SKM-1 treated with dmso at 0.1 percent for 144 hours (cell line): ENCODE measurements around the gene NMU.
"Not testable (repeated sequence)": the region's sequence is repeated elsewhere in the genome, so short reads cannot be mapped to it uniquely, and the experiment has no call there.

Experiments
- DNase-seq: peaks from one replicate; lab custom pipeline; 2025; ENCODE audit not compliant: unreplicated experiment; lab: John Stamatoyannopoulos, UW

Gene NMU

GRCh38 chr4:55625835-55626234 is 10.3 kb downstream of the NMU start:
- no peak for DNase-seq

GRCh38 chr4:55624063-55624462 is 12.0 kb downstream of the NMU start:
- DNase-seq: not testable (repeated sequence)

- no peak for DNase-seq
Observed at GRCh38 chr4:55618546-55619143, 17.5 kb downstream of the NMU start.

GRCh38 chr4:55617587-55618197 is 18.4 kb downstream of the NMU start:
- no peak for DNase-seq

GRCh38 chr4:55615008-55615407 is 21.1 kb downstream of the NMU start:
- DNase-seq: no peak

- DNase-seq: no peak
Observed at GRCh38 chr4:55613621-55614020, 22.5 kb downstream of the NMU start.

- no peak for DNase-seq
Observed at GRCh38 chr4:55612341-55612740, 23.8 kb downstream of the NMU start.

GRCh38 chr4:55611358-55612059 is 24.6 kb downstream of the NMU start:
- no peak for DNase-seq

- DNase-seq: no peak
Observed at GRCh38 chr4:55610381-55610780, 25.7 kb downstream of the NMU start.

- DNase-seq: no peak
Observed at GRCh38 chr4:55609393-55609866, 26.7 kb downstream of the NMU start.

GRCh38 chr4:55608591-55608990 is 27.5 kb downstream of the NMU start:
- DNase-seq: no peak

- DNase-seq: no peak
Observed at GRCh38 chr4:55604996-55605395, 31.1 kb downstream of the NMU start.

- DNase-seq: no peak
Observed at GRCh38 chr4:55600640-55601039, 35.5 kb downstream of the NMU start.

- DNase-seq: no peak
Observed at GRCh38 chr4:55598641-55599040, 37.5 kb downstream of the NMU start.

- no peak for DNase-seq
Observed at GRCh38 chr4:55592014-55592413, 44.1 kb downstream of the NMU start, which contains the start of gene PDCL2. Gene PDCL2 (minus strand): TSS chr4:55592245. CDS start chr4:55592109, 136 bp downstream.

- no peak for DNase-seq
Observed at GRCh38 chr4:55588160-55588559, 47.9 kb downstream of the NMU start.

- DNase-seq: not testable (repeated sequence)
Observed at GRCh38 chr4:55582773-55583172, 53.3 kb downstream of the NMU start.

- DNase-seq: no peak
Observed at GRCh38 chr4:55578341-55579010, 57.6 kb downstream of the NMU start.

- no peak for DNase-seq
Observed at GRCh38 chr4:55575513-55575912, 60.6 kb downstream of the NMU start.

GRCh38 chr4:55574252-55574651 is 61.8 kb downstream of the NMU start:
- no peak for DNase-seq

GRCh38 chr4:55571806-55572205 is 64.3 kb downstream of the NMU start:
- DNase-seq: no peak
